ENCODE results near the gene EOLA2.
"Not testable (repeated sequence)": the region's sequence is repeated elsewhere in the genome, so short reads cannot be mapped to it uniquely, and the experiment has no call there.

EOLA2 gene

GRCh38 chrX:149938427-149938880 is at the start of gene EOLA2:
TSS of gene EOLA2 (minus strand) at chrX:149938491. CDS start at chrX:149933874, 4,617 bp downstream.
- DNase-seq = peak; percentile 83

DNA sequence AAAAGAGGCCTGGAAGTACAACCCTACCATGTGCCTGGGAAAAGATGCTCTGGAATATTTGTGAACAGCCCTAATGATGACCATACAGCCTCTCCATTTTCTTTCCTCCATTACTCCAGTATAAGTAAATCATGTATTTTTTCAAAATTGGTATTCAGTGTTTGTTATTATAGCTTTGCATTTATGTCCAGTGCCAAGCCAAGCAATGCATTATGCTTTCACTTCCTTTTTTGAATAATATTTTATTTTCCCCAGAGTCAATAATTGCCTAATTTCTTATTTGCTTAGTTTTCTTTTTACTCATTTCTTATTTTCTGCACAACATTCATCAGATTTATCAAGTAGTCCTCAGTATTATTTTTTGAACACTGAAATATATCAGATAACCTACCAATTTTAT is 49.3 kb upstream of the EOLA2 start:
- no peak for DNase-seq

- no peak for DNase-seq
Measured at GRCh38 chrX:149984411-149984810, 46.1 kb upstream of the EOLA2 start.

DNA sequence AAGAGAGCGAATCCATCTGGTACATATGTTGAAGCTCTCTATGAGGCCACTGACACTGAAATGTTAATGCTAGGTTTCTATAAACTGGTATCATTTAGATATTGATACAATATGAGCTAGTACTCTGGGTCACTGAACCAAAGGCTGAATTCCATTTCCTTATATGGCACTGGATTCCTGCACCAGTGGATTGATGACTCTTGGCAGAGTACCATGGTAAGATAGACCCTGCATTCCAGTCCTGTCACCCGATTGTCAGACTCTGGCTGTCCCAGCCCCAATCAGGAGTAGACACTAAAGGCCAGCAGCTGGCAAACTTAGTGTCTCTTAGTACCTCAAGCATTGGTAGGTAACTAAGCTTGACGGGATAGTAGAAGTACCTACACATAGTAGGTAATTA is 44.0 kb upstream of the EOLA2 start:
- no peak for DNase-seq

DNA sequence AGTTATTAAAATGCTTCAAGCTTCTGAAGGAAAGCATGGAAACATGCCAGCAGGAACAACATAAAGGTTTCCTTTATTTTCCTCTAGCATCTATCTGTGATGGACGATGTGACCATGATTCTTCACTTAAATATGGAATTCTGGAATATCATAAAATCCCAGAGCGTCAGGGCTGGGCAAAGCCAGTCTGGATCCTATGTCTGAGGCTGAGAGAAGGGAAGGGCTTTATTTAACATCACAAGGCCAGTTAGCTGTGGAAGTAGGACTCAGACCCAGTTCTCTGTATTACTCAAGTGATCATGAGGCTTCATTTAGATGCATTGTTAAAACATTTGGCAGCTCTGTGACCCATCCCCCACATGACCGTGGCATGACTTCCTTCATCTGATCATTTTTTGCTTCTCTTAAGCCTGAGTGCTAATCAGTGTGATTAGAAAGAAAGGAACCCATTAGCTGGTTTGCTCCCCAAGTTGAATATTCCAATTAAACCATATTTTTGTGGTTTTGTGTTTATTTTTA is 40.9 kb upstream of the EOLA2 start:
- no peak for DNase-seq

- DNase-seq = no peak
Measured at GRCh38 chrX:149962859-149963757, 24.8 kb upstream of the EOLA2 start.

DNA sequence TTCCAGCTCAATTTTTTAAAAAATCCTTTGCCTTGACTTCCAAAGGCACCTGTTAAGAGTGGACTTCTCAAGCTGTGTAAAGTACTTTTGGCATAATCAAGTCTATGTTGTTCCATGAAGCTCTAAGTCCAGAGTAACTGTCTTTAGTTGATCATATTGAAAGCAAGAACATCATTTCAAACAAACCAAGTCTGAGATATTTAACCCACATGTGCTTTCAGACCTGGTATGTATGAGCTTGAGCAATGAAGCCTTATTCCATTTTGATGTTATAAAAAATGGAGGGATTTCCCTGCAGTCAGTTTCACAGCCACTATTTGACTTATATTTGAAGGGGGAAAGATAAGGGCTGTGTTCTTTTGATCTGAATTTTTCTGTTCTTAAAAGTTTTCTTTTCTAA is 23.7 kb upstream of the EOLA2 start:
- no peak for DNase-seq

- DNase-seq = no peak
Measured at GRCh38 chrX:149961572-149961971, 23.3 kb upstream of the EOLA2 start.

DNA sequence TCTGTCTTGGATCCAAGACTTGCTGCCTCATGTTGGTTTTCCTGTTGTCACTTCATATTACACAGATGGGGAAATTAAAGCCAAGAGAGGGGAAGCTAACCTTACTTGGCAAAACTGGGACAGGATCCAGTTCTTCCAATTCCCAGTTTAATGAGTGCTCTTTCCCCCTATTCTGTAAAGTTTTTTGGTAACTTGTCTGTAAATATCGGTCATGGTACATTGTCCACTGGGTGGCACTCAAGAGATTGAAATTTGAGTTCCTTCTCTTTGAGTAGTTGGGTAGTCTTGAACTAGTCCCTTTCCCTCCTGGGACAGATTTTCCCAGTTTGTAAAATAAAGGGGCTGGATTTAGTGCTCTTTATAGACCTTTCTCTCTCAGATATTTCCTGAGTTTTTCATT is 12.4 kb upstream of the EOLA2 start:
- DNase-seq = no peak

DNA sequence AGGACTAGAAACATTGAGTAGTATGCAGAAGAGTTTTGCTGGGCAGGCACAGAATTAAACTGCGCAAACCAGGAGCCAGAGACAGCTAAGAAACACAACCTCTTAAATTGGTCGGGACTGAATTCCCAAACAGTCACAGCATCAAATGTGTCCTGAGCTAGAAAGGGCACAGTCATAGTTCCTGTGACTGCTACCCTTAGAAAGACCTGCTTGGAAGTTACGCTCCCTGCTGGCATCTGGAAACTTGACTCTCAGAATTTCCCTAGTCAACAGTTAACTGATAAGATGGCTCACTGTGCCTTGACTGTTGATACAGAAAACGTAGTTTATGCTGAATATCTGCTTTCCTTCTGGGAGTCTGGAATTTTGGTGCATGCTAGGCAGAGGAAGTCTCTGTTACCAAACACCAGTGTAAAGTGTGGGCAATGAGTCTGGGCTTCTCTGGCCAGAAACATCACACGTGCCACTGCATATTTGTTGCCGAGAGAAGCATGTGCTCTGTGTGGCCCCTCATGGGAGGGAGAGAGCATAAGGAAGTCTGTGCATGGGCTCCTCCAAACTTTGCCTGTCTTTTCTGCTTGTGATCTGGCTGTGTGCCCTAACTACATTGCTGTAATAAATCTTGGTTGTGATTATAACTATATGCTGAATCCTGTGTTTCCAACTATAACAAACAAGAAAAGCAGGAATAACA is 11.6 kb upstream of the EOLA2 start:
- no peak for DNase-seq

DNA sequence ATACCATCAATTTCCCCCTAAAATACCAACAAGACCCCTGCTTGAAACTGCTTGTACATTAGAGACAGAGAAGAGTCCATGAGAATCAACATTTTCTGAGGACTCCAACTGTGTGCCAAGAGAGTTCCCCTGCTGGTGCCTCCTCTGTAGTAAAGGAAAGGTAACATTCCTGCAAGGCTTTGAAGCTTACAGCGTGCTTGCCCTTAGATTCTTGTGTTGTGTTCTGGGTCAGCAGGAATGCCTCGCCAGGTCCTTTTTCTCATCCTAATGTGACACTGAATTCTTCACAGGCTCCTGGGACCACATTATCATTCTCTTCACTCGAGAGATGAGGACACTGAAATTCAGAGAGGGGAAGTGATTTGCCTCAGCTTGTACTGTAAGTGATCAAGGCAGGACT is 9.7 kb upstream of the EOLA2 start:
- no peak for DNase-seq

GRCh38 chrX:149946932-149947331 is 8.6 kb upstream of the EOLA2 start:
- DNase-seq = not testable (repeated sequence)

- DNase-seq = not testable (repeated sequence)
Measured at GRCh38 chrX:149945820-149946219, 7.5 kb upstream of the EOLA2 start.

DNA sequence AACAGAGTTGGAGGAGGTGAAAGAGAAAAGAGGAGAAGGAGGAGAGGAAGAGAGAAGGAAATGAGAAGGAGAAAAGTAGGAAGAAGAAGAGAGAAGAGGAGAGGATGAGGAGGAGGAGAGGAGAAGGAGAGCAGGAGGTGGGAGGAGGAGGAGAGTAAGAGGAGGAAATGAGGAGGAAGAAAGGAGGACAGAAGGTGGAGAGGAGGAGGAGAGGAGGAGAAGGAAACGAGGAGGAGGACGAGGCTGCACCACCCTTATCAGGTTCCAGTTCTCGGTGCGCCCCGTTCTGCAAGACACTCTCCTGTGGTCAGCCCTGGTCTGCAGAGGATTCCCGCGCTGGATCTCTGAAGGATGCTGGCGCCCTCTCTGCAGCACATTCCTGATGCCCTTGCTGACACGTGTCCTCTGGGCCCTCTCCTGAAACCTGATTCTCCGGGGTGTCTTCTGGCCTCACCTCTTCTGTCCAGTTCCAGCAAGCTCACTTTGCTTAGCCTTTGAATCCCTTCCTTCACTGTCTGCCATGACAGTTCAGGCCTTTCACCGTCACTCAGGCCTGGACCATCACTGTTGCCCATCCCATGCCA is 6.9 kb upstream of the EOLA2 start:
- not testable (repeated sequence) for DNase-seq

DNA sequence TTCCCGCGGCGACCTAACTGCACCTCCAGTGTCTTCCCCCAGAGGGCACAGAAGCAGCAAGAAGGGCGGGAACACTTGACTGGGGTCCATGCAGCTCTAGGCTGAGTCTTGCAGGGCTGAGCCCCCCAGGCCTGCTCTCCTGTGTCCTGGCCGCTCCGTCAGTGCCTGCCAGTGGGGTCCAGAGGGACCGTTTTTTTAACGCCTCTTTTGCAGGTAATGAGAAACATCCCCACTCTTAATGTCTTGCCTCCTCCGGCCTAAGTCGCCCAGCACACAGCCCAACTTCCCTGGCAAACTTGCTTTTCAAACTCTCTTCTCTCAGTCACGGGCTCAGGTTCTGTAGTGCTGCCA is 2.4 kb upstream of the EOLA2 start:
- DNase-seq = not testable (repeated sequence)

DNA sequence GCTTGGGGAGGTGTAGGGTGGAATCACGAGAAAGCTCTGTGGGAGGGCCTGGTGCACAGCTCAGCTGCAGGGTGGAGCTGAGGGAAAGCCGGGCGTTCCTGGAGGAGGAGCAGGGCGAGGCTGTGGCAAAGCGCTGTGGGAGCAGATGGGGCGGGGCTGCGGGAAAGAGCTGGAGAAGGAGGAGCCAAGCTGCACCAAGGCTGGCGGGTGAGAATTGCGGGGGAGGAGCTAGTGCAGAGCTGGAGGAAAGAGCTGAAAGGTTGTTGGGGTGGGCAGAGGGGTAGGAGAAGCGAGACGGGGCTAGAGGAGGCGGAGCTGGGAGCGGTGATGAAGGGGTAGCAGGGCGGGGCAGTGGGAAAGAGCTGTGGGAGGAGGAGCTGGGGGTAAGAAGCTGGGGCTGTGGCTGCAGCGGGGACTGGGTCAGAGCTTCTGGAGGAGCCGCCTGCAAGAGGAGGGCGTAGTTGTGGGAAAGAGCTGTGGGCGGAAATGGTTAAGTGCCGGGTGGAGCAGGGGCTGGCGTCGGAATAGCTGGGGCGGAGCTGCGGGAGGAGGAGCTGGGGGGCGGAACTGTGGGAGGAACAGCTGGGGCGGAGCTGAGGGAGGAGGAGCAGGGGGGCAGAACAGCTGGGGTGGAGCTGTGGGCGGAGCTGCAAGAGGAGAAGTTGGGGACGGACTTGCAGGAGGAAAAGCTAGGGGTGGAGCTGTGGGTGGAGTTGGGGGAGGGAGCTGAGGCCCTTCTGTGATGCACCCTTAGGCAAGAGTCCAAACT is 1.8 kb upstream of the EOLA2 start:
- DNase-seq = peak; percentile 78

DNA sequence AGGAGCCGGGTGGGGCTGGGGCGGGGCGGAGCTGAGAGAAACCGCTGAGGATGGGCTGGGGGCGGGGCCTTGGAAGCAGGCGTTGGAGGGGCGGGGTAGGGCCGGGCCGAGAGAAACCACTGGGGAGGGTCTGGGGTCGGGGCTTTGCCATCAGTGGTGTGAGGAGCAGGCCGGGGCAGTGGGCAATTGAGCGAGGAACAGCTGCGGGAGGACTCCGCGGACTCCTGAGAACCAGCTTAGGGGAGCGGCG is 1.3 kb upstream of the EOLA2 start:
- no peak for DNase-seq

GRCh38 chrX:149938881-149939654 is 777 bp upstream of the EOLA2 start:
- peak; percentile 90 for DNase-seq

GRCh38 chrX:149937871-149938426 is 342 bp downstream of the EOLA2 start:
- DNase-seq = no peak

- DNase-seq = not testable (repeated sequence)
Measured at GRCh38 chrX:149937328-149937727, 963 bp downstream of the EOLA2 start.

DNA sequence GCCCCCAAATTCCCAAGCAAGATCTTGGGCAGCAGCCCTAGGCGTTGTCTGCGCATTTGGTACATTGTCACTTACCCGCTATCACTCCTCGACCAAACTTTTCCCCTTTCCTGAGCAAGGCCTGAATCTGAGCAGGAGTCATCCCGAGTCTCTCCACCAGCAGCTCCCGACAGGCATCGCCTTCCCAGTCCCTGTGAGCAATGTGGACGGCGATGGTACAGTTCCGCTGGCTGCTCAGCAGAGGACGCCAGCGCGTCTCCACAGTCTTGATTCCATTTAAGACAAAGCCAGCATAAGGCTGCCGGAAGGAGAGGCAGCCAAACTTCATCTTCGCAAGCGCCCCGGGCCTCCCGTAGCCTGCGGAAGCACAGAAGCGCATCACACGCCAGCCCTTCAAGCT is 4.7 kb downstream of the EOLA2 start:
- DNase-seq = not testable (repeated sequence)

GRCh38 chrX:149932970-149933369 is 5.3 kb downstream of the EOLA2 start:
- DNase-seq = not testable (repeated sequence)

All from GOT3 (cell line).